ENCODE measurements around the gene ZNF679.
"Not testable (repeated sequence)": the region's sequence is repeated elsewhere in the genome, so short reads cannot be mapped to it uniquely, and the experiment has no call there.

Gene ZNF679

GRCh38 chr7:64228174-64228573 lies at the start of gene ZNF679:
Gene ZNF679, plus strand, starts transcription at chr7:64228474. Its CDS starts 20,644 bp downstream, at chr7:64249118.
- not testable (repeated sequence) for DNase-seq (ENCODE audit: low read depth in 2 of 2)

- no peak for DNase-seq (ENCODE audit: low read depth in 2 of 2)
These were observed 47.3 kb upstream of the ZNF679 start for GRCh38 chr7:64180989-64181388.

- no peak for DNase-seq (ENCODE audit: low read depth in 2 of 2)
These were observed 46.7 kb upstream of the ZNF679 start for GRCh38 chr7:64181586-64181985.

GRCh38 chr7:64182036-64182790 lies 46.1 kb upstream of the ZNF679 start:
- no peak for DNase-seq (ENCODE audit: low read depth in 2 of 2)

- no peak for DNase-seq (ENCODE audit: low read depth in 2 of 2)
These were observed 45.0 kb upstream of the ZNF679 start for GRCh38 chr7:64183126-64183742.

- DNase-seq (ENCODE audit: low read depth in 2 of 2): no peak
These were observed 44.4 kb upstream of the ZNF679 start for GRCh38 chr7:64183827-64184372.

DNA sequence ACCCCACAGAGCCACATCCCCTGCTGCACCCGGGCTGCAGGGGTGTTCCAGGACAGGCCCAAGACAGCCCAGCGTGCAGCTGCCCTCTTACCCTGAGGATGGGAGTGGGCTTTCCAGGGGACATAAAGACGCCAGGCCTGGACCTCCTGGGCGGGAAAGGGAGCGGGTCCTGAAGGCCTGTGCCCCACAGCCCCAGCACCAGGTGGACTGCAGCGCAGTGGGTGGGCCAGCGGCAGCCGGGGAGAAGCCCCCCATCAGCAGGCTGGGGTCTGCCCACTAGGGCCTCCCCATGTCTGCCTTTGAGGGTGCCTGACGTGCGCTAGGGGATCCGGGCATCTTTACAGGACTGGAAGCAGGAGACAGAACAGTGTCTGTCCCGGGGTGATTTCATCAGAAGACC lies 43.9 kb upstream of the ZNF679 start:
- DNase-seq (ENCODE audit: low read depth in 2 of 2): no peak

DNA sequence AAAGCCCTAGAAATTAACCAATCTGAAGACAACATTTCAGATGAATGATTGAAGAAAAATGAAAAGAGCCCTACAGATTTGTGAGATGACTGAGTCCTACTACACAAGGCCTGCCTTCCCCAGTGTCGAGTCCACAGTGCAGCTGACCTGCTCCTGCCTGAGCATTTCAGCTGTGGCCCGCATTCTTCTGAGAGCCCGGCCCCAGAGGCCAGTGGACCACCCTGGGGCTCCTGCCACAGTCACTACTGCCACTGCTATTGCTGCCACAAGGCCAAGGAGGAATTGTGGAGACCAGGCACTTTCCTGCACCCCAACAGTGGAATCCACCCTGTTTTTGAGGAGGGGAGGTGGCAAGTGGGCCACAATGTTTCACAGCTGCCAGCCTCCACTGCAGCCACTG lies 40.9 kb upstream of the ZNF679 start:
- DNase-seq (ENCODE audit: low read depth in 2 of 2): no peak

DNA sequence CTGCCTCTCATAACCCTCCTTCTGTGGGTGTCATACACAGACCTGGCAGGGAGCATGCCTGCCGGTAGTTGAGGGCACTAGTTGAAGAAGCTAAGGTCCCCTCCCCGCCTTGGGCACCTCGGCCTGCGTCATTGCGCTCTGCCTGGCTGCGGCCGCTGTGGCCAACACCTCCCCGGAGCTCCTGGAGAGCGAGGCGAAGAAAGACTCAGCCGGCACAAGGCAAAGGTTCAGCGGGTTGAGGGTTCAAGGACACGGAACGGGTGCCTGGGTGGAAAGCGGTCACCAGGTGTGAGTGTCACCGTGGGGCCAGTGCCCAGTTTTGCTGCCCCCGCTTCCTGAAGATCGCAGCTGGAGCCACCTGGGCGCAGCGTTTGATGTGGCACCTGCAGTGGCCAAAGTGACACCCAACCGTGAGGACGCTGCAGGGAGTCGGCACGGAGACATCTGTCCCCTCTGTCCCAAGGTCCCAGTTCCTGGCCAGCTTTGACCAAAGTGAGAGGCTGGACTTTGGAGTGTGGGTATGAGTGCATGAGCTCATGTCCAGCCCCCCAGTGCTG lies 36.0 kb upstream of the ZNF679 start:
- no peak for DNase-seq (ENCODE audit: low read depth in 2 of 2)

- DNase-seq (ENCODE audit: low read depth in 2 of 2): no peak
These were observed 35.5 kb upstream of the ZNF679 start for GRCh38 chr7:64192775-64193174.

- no peak for DNase-seq (ENCODE audit: low read depth in 2 of 2)
These were observed 21.4 kb upstream of the ZNF679 start, which contains the start of gene ZNF735 for GRCh38 chr7:64206903-64207302. Gene ZNF735, plus strand, starts transcription at chr7:64207203. Its CDS starts 0 bp downstream, at chr7:64207203.

- not testable (repeated sequence) for DNase-seq (ENCODE audit: low read depth in 2 of 2)
These were observed 8.5 kb upstream of the ZNF679 start for GRCh38 chr7:64219710-64220298.

DNA sequence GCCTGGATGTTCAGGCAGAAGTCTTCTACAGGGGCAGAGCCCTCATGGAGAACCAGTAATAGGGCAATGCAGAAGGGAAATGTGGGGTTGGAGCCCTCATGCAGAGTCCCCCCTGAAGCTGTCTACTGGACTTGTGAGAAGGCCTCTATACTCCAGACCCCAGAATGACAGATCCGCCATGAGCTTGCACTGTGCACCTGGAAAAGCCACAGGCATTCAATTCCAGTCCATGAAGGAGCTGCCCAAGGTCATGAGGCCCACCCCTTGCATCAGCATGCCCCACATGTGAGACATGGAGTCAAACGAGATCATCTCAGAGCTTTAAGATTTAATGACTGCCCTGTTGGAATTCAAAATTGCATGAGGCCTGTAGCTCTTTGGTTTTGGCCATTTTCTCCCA lies 4.9 kb upstream of the ZNF679 start:
- no peak for DNase-seq (ENCODE audit: low read depth in 2 of 2)

GRCh38 chr7:64266341-64266919 lies 38.2 kb downstream of the ZNF679 start:
- no peak for DNase-seq (ENCODE audit: low read depth in 2 of 2)

GRCh38 chr7:64277630-64278029 lies 49.4 kb downstream of the ZNF679 start:
- DNase-seq (ENCODE audit: low read depth in 2 of 2): no peak

- no peak for DNase-seq (ENCODE audit: low read depth in 2 of 2)
These were observed 66.6 kb downstream of the ZNF679 start for GRCh38 chr7:64294701-64295420.

DNA sequence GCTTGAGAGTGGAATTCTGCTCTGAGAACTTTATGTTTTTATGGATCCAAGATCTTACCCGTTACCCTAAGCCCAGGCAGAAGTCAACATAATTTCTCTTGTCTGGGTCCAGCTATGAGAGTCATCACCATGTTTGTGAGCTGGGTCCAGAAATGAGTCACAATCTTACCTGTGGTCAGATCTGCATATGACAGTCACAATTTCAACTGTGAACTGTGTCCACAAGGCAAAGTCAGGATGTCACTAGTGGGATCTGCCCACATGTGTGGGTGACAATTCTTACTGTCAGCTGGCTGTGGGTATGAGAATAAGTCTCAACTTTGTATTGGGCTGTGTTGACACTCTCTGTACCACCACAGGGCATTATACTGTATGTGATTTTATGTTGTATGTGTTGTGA lies 69.1 kb downstream of the ZNF679 start:
- not testable (repeated sequence) for DNase-seq (ENCODE audit: low read depth in 2 of 2)

GRCh38 chr7:64300641-64301405 lies 72.5 kb downstream of the ZNF679 start:
- no peak for DNase-seq (ENCODE audit: low read depth in 2 of 2)

- peak; percentile 59 to 61 for DNase-seq (ENCODE audit: low read depth in 2 of 2)
These were observed 79.2 kb downstream of the ZNF679 start for GRCh38 chr7:64307254-64308015.

GRCh38 chr7:64308016-64308270 lies 79.7 kb downstream of the ZNF679 start:
- no peak for DNase-seq (ENCODE audit: low read depth in 2 of 2)
